ENCODE measurements around the gene GALNTL6. TPM values are rescaled to one million over a fixed set of nuclear protein-coding genes. Genes with fewer than 3 reads are reported as not detected.
A peak's percentile ranks its signal among the peaks of the same experiment; 100 is the strongest.

Gene GALNTL6
- total and polyA plus RNA-seq, 9 of the 15 experiments (the other 6 are each of a cell fraction or from before 2014, with no cell fraction given) = 0.18 to 0.50 (median 0.29) TPM

GRCh38 chr4:172998527-172999469 is 1185.6 kb downstream of the GALNTL6 start (continued):
- peak; percentile 90 for TF ChIP-seq MGA (IDR thresholded peaks at IDR 0.05)
- TF ChIP-seq POLR3A (IDR thresholded peaks at IDR 0.05; ENCODE audit: borderline replicate concordance, extremely low read depth, insufficient read depth, insufficient read length) = no peak
- peak; percentile 50 for TF ChIP-seq PHF20 (IDR thresholded peaks at IDR 0.05; ENCODE audit: partially characterized antibody)
- TF ChIP-seq MEIS2 (IDR thresholded peaks at IDR 0.05; ENCODE audit: partially characterized antibody) = peak; percentile 85
- peak; percentile 45; the same call in 1 of the 2 replicates for TF ChIP-seq MEF2D (tag; conservative IDR thresholded peaks at IDR 0.05; ENCODE audit: low read depth)
- no peak for TF ChIP-seq ZNF23 (CRISPR knock-in tag; IDR thresholded peaks at IDR 0.05)
- TF ChIP-seq PHB2 (IDR thresholded peaks at IDR 0.05; ENCODE audit: low read depth) = peak; percentile 82
- no peak for TF ChIP-seq RBM14 (IDR thresholded peaks at IDR 0.05; ENCODE audit: borderline replicate concordance, insufficient read depth, low read depth, low read length)
- TF ChIP-seq ARID1B (IDR thresholded peaks at IDR 0.05) = peak; percentile 98
- no peak for TF ChIP-seq ELK1 (CRISPR knock-in tag; IDR thresholded peaks at IDR 0.05)
- TF ChIP-seq ZZZ3 (IDR thresholded peaks at IDR 0.05) = no peak
- no peak for TF ChIP-seq RFX7 (CRISPR knock-in tag; IDR thresholded peaks at IDR 0.05)
- peak; percentile 13; the same call in 1 of the 2 replicates for TF ChIP-seq RAD51 (IDR thresholded peaks at IDR 0.05; ENCODE audit: borderline replicate concordance, low read depth)
- no peak for TF ChIP-seq ZFP1 (CRISPR knock-in tag; IDR thresholded peaks at IDR 0.05)
- TF ChIP-seq NFE2 (IDR thresholded peaks at IDR 0.05; ENCODE audit: low read depth) = peak; percentile 39; the same call in 1 of the 2 replicates

Data from K562 (cell line).